Measurements from ENCODE around the gene TRIM13. TPM values are rescaled to one million over a fixed set of nuclear protein-coding genes. Genes with fewer than 3 reads are reported as not detected.

TRIM13 gene
- total RNA-seq, 1 experiment from 2014 or later = 22.4 TPM

- DNase-seq (ENCODE audit: low read depth, low spot score) = no peak
- H3K4me1 ChIP-seq (ENCODE audit: control insufficient read depth, insufficient read depth, low read length) = peaks cover 18% of the 10 kb centered on the region
- TF ChIP-seq POLR2AphosphoS5 (IDR thresholded peaks at IDR 0.05; ENCODE audit: low read depth, low read length) = peak; percentile 59
- no peak; the same call in 1 of the 2 replicates for TF ChIP-seq SIN3A (IDR thresholded peaks at IDR 0.05; ENCODE audit: borderline replicate concordance, insufficient read depth, low read depth, low read length)
- BruUV-seq (replicated peaks) = no TSS peak
- peak overlapping the region; percentile 63 to 65 for H3K4me3 ChIP-seq (ENCODE audit: low read depth in 2 of 2, low read length in 2 of 2)
- ChIA-PET CTCF (interaction anchor here (0.9 kb wide), 1 partner anchor 60 kb away, joined by 3 read pairs; the partner anchor contains the start of gene SPRYD7), POLR2A (interaction anchor here (0.6 kb wide), 1 partner anchor 18 kb away, joined by 6 read pairs; no protein-coding TSS in a partner anchor)
- peak; percentile 85 for ATAC-seq
- H3K9me3 ChIP-seq (ENCODE audit: control insufficient read depth, insufficient read depth, low read depth, low read length) = no peaks in the 10 kb centered on the region
- H3K36me3 ChIP-seq (ENCODE audit: control insufficient read depth, insufficient read depth, low read length) = peaks cover 12% of the 10 kb centered on the region
- intact Hi-C loops (cut with micrococcal nuclease; ENCODE audit: unreplicated experiment) = no loop called here
- H3K27me3 ChIP-seq (ENCODE audit: control insufficient read depth, insufficient read depth, low read length) = no peaks in the 10 kb centered on the region
- in situ Hi-C loops (cut with HindIII; ENCODE audit: low pct_unique_long_range_greater_than_20kb, low sequenced_read_pairs) = no loop called here
- H3K27ac ChIP-seq (ENCODE audit: low read length) = peak overlapping the region; percentile 90
Measured at GRCh38 chr13:49996161-49996915, 504 bp upstream of the TRIM13 start.

- in situ Hi-C loops (cut with HindIII; ENCODE audit: low pct_unique_long_range_greater_than_20kb, low sequenced_read_pairs) = no loop called here
- BruUV-seq (replicated peaks) = no TSS peak
- ChIA-PET CTCF (no interaction called here), POLR2A (interaction anchor here (0.6 to 1.0 kb wide), 4 partner anchors 19 to 128 kb away, joined by 3 to 4 read pairs (median 3); no protein-coding TSS in a partner anchor)
- ATAC-seq = no peak
- no peak for DNase-seq (ENCODE audit: low read depth, low spot score)
- peaks cover 18% of the 10 kb centered on the region for H3K4me1 ChIP-seq (ENCODE audit: control insufficient read depth, insufficient read depth, low read length)
- H3K9me3 ChIP-seq (ENCODE audit: control insufficient read depth, insufficient read depth, low read depth, low read length) = no peaks in the 10 kb centered on the region
- no peaks in the 10 kb centered on the region for H3K27me3 ChIP-seq (ENCODE audit: control insufficient read depth, insufficient read depth, low read length)
- H3K36me3 ChIP-seq (ENCODE audit: control insufficient read depth, insufficient read depth, low read length) = peaks cover 12% of the 10 kb centered on the region
- intact Hi-C loops (cut with micrococcal nuclease; ENCODE audit: unreplicated experiment) = no loop called here
- TF ChIP-seq, protein P1, sequence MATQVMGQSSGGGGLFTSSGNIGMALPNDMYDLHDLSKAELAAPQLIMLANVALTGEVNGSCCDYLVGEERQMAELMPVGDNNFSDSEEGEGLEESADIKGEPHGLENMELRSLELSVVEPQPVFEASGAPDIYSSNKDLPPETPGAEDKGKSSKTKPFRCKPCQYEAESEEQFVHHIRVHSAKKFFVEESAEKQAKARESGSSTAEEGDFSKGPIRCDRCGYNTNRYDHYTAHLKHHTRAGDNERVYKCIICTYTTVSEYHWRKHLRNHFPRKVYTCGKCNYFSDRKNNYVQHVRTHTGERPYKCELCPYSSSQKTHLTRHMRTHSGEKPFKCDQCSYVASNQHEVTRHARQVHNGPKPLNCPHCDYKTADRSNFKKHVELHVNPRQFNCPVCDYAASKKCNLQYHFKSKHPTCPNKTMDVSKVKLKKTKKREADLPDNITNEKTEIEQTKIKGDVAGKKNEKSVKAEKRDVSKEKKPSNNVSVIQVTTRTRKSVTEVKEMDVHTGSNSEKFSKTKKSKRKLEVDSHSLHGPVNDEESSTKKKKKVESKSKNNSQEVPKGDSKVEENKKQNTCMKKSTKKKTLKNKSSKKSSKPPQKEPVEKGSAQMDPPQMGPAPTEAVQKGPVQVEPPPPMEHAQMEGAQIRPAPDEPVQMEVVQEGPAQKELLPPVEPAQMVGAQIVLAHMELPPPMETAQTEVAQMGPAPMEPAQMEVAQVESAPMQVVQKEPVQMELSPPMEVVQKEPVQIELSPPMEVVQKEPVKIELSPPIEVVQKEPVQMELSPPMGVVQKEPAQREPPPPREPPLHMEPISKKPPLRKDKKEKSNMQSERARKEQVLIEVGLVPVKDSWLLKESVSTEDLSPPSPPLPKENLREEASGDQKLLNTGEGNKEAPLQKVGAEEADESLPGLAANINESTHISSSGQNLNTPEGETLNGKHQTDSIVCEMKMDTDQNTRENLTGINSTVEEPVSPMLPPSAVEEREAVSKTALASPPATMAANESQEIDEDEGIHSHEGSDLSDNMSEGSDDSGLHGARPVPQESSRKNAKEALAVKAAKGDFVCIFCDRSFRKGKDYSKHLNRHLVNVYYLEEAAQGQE (IDR thresholded peaks at IDR 0.05; ENCODE audit: insufficient read depth in 1 of 2, low read depth in 2 of 2, low read length in 1 of 2) = no peak
- TF ChIP-seq CTCF (IDR thresholded peaks at IDR 0.05) (no peak), POLR2AphosphoS5 (IDR thresholded peaks at IDR 0.05; ENCODE audit: low read depth, low read length) (no peak), SIN3A (IDR thresholded peaks at IDR 0.05; ENCODE audit: borderline replicate concordance, insufficient read depth, low read depth, low read length) (no peak), TCF7L2 (IDR thresholded peaks at IDR 0.05; ENCODE audit: low read depth, low read length) (no peak)
- peak overlapping the region; percentile 90 for H3K27ac ChIP-seq (ENCODE audit: low read length)
- peak overlapping the region; percentile 67 to 75 for H3K4me3 ChIP-seq (ENCODE audit: low read depth in 2 of 2, low read length in 2 of 2)
Measured at GRCh38 chr13:49997955-49998354, 1.1 kb downstream of the TRIM13 start.

Measured in Panc1 (cell line).